Activated CD4-positive, alpha-beta T cell treated with anti-CD3 and anti-CD28 coated beads, Interleukin-2, amount 10 ng/mL, durations not matched to agents 7 days and 5 days (primary cell): Measurements from ENCODE around the gene HSPA5. TPM values are rescaled to one million over a fixed set of nuclear protein-coding genes. Genes with fewer than 3 reads are reported as not detected.
"Not testable (repeated sequence)": the region's sequence is repeated elsewhere in the genome, so short reads cannot be mapped to it uniquely, and the experiment has no call there.

Experiments
- CTCF ChIA-PET: fragments of 350-600 bp; sonication (Branson Sonifier 250); formaldehyde crosslinking; loops from one replicate; lab custom pipeline; 2021; ENCODE audit warnings: antibody characterized with exemption; lab: Charles Lee
- POLR2A ChIA-PET: fragments of 350-600 bp; sonication (Branson Sonifier 250); formaldehyde crosslinking; loops from one replicate; lab custom pipeline; 2021; ENCODE audit warnings: antibody characterized with exemption; lab: Charles Lee
- DNase-seq: peaks from one replicate; pipeline ENCODE4 v3.0.0-alpha.2; 2020
- H3K27ac Mint-ChIP-seq: one replicate; pipeline ENCODE4 v1.8.0; 2021; ENCODE audit warnings: mild to moderate bottlenecking, moderate library complexity, mixed read lengths
- H3K27me3 Mint-ChIP-seq: one replicate; pipeline ENCODE4 v1.8.0; 2021; ENCODE audit warnings: mixed read lengths
- H3K36me3 Mint-ChIP-seq: one replicate; pipeline ENCODE4 v1.8.0; 2021; ENCODE audit warnings: low read depth, mixed read lengths
- H3K4me1 Mint-ChIP-seq: one replicate; pipeline ENCODE4 v1.8.0; 2021; ENCODE audit warnings: mixed read lengths
- H3K4me3 Mint-ChIP-seq: one replicate; pipeline ENCODE4 v1.8.0; 2021; ENCODE audit warnings: mild to moderate bottlenecking, moderate library complexity, mixed read lengths
- H3K9me3 Mint-ChIP-seq: one replicate; pipeline ENCODE4 v1.8.0; 2021; ENCODE audit warnings: mixed read lengths
- total RNA-seq, 2 experiments: library from RNA; stranded (reverse); gene quantifications; one replicate each; pipeline ENCODE4 v1.2.3, GENCODE V29; 2021

The HSPA5 gene
- total RNA-seq, 2 experiments from 2014 or later, result 124 to 127 TPM

DNA sequence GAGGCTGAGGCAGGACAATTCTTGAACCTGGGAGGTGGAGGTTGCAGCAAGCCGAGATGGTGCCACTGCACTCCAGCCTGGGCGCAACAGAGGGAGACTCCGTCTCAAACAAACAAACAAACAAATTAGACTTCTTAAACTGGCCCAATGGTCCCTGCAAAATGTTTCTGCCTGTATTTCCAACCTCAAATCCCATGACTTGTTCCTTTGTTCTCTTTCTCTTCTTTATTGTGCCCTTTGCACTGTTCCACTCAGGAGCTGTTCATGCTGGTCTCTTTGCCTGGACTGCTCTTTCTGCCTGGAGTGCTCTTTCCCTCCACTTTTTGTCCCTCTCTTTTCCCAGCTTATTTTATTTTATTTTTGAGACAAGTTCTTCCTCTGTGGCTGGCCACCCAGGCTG is 36.7 kb downstream of the HSPA5 start:
- no peak overlapping the region for H3K27ac Mint-ChIP-seq
- H3K36me3 Mint-ChIP-seq, result peaks cover 33% of the 10 kb centered on the region
- no peak overlapping the region for H3K4me3 Mint-ChIP-seq
- peaks cover 18% of the 10 kb centered on the region for H3K4me1 Mint-ChIP-seq
- DNase-seq, result no peak
- no peaks in the 10 kb centered on the region for H3K9me3 Mint-ChIP-seq
- ChIA-PET CTCF (interaction anchor here (0.6 kb wide), 1 partner anchor 27 kb away, joined by 3 read pairs; no protein-coding TSS in a partner anchor), POLR2A (no interaction called here)
- no peaks in the 10 kb centered on the region for H3K27me3 Mint-ChIP-seq

DNA sequence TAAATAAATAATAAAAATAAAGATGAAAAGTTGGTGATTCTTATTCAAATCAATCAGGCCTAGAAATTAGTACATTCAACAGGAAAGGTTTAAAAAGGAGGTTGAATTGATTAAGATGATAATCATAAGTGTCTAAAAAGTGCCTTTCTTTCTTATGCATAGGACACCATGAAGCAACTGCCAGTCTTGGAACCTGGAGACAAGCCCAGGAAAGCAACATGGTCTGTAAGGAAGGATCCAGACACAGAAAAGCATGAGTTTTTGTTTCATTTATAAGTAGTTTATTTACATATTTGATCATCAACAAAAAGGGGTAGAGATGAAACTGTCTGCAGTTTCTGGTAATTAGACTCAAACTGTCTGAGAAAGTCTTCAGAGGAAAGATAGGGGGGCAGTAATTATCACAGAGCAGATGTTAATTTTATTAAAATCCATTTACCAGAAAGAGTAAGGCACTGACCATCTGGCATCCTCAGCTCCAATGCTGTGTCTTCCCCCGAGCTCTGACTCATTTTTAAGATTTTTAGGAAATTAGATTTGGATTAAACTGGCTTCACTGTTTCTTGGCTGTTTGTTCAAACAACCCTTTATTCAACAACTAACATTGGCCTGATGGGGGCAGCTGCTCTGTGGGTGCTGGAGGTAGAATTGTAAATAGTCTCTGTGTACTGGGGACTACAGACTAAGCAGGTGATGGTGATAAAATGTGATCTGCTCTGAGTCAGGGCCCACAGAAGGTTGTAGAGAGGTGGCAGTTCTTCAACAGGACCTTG is 38.1 kb downstream of the HSPA5 start:
- no peaks in the 10 kb centered on the region for H3K9me3 Mint-ChIP-seq
- CTCF ChIA-PET, result interaction anchor here (0.6 to 2.2 kb wide), 4 partner anchors 12 to 354 kb away, joined by 3 to 9 read pairs (median 4); no protein-coding TSS in a partner anchor
- H3K27me3 Mint-ChIP-seq, result no peaks in the 10 kb centered on the region
- no peak overlapping the region for H3K4me3 Mint-ChIP-seq
- H3K27ac Mint-ChIP-seq, result no peak overlapping the region
- H3K4me1 Mint-ChIP-seq, result peaks cover 24% of the 10 kb centered on the region
- H3K36me3 Mint-ChIP-seq, result peaks cover 27% of the 10 kb centered on the region
- no peak for DNase-seq
- POLR2A ChIA-PET, result no interaction called here

DNA sequence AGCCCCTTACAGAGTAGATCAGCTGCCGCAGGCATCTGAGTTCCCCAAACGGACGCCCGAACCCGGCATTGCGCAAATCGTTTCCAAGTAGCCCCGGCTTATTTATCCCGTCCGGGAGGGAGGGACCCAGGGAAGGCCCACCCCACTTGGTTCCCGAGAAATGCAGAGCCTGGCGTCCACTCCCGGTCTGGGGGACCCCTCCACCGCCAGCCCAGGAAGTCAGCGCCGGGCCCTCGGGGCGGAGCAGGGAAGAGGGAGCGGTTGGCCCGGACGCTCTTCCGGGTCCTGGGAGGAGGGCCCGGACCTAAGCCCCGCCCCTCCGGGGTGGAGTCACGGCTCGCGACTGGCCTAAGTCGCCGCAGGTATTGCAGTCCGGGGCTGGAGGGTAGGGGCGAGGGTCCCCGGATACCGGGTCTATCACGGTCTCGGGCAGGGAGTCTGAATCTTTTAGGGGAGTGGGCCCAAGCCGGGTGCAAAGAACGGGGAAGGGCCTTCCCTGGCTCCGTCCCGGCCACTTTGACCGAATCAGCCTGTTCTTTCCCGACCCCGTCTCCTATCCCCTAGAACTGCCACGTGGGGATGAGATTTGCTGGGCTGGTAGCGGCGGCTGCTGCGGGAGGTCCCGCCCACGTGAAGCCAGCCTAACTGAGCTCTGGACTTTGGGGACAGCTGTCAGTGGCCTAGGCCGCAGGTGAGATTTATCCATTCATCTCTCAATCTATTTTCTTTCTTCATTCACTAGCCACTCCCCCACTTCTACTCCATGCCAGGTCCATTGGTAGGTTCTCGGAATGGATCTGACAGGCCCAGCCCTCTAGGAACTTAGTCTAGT is 40.7 kb downstream of the HSPA5 start, which contains the start of gene RABEPK:
TSS of gene RABEPK (plus strand) at position 327 of the 832 bp plus-strand sequence. CDS start 2,472 bp downstream, outside the sequence.
- POLR2A ChIA-PET, result no interaction called here
- Mint-ChIP-seq H3K36me3 (peaks cover 11% of the 10 kb centered on the region), H3K4me3 (peak within 1 kb of the TSS; percentile 92), H3K27ac (peak within 1 kb of the TSS; percentile 96), H3K4me1 (peaks cover 37% of the 10 kb centered on the region), H3K9me3 (no peaks in the 10 kb centered on the region), H3K27me3 (no peaks in the 10 kb centered on the region)
- CTCF ChIA-PET, result interaction anchor here (0.5 to 2.2 kb wide), 4 partner anchors 9 to 125 kb away, joined by 3 to 9 read pairs (median 6); partner anchors contain the start of gene HSPA5
- peak; percentile 91 for DNase-seq

DNA sequence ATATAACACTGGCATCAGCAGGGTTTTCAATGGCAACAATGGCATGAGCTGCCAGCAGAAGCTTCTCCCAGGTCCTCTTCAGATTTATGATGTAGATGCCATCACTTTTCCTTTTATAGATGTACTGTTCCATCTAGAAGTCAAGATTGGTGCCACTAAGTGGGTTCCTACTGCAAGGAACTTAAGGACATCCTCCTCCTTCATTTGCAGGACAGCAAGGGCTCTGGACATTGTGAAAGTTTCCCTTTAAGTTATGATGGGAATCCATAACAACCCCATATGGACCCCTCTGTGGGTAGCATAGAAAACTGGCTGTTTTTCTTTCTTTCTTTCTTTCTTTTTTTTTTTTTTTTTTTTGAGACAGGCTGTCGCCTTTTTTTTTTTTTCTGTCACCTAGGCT is 45.6 kb downstream of the HSPA5 start:
- not testable (repeated sequence) for H3K9me3 Mint-ChIP-seq, H3K36me3 Mint-ChIP-seq, DNase-seq, H3K27me3 Mint-ChIP-seq, H3K4me3 Mint-ChIP-seq
- Mint-ChIP-seq H3K4me1 (peaks cover 65% of the 10 kb centered on the region), H3K27ac (peak overlapping the region; percentile 89)
- POLR2A ChIA-PET, result interaction anchor here (1.4 kb wide), 1 partner anchor 46 kb away, joined by 3 read pairs; the partner anchor contains the start of gene HSPA5
- CTCF ChIA-PET, result interaction anchor here (0.6 kb wide), 1 partner anchor 1516 kb away, joined by 4 read pairs; no protein-coding TSS in a partner anchor

DNA sequence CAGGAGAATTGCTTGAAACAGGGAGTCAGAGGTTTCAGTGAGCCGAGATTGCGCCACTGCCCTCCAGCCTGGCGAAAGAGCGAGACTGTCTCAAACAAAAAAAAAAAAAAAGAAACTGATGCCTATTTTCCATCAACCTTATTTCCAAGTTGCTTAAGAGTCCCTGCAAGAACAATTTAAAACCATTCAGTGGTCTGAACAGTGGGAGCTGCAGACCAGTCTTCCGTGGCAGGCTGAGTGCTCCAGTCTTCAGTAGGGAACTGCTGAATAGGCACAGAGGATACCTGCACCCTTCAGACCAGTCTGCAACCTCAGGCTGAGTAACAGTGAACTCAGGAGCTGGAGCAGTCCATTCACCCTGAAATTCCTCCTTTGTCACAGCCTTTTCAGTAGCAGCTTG is 46.7 kb downstream of the HSPA5 start:
- not testable (repeated sequence) for DNase-seq, H3K9me3 Mint-ChIP-seq, H3K36me3 Mint-ChIP-seq, H3K27me3 Mint-ChIP-seq
- Mint-ChIP-seq H3K27ac (peak overlapping the region; percentile 89), H3K4me3 (peak overlapping the region; percentile 65), H3K4me1 (peaks cover 69% of the 10 kb centered on the region)
- ChIA-PET CTCF (interaction anchor here (1.1 kb wide), 1 partner anchor 341 kb away, joined by 3 read pairs; the partner anchor contains the start of gene WDR38), POLR2A (interaction anchor here (0.6 to 1.4 kb wide), 2 partner anchors 47 to 512 kb away, joined by 3 read pairs; partner anchors contain the start of gene HSPA5)

DNA sequence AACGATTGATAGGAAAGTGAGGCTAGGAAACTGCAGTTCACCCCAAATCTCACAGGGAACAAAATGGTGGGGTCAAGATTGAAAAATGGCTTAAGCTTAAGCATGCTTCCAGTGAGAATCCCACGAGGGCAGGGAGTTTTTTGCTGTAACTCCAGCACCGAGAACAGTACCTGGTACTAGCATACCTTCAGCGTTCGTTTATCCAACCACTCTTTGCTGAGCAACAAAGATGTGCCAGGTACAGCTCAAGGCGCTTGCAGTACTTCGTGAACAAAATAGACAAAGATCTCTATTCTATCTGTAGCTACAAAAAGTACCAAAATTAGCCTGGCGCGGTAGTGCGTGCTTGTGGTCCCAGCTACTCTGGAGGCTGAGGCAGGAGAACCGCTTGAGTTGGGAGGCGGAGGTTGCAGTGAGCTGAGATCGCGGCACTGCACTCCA is 50.8 kb downstream of the HSPA5 start:
- Mint-ChIP-seq H3K4me3 (peak overlapping the region; percentile 88), H3K9me3 (no peaks in the 10 kb centered on the region), H3K36me3 (peaks cover 10% of the 10 kb centered on the region), H3K4me1 (peaks cover 72% of the 10 kb centered on the region), H3K27ac (peak overlapping the region; percentile 87), H3K27me3 (no peaks in the 10 kb centered on the region)
- POLR2A ChIA-PET, result interaction anchor here (0.5 to 0.6 kb wide), 3 partner anchors 45 to 944 kb away, joined by 3 to 5 read pairs (median 3); no protein-coding TSS in a partner anchor
- DNase-seq, result peak; percentile 30
- CTCF ChIA-PET, result interaction anchor here (0.9 to 2.1 kb wide), 5 partner anchors 8 to 51 kb away, joined by 4 to 9 read pairs (median 6); no protein-coding TSS in a partner anchor

DNA sequence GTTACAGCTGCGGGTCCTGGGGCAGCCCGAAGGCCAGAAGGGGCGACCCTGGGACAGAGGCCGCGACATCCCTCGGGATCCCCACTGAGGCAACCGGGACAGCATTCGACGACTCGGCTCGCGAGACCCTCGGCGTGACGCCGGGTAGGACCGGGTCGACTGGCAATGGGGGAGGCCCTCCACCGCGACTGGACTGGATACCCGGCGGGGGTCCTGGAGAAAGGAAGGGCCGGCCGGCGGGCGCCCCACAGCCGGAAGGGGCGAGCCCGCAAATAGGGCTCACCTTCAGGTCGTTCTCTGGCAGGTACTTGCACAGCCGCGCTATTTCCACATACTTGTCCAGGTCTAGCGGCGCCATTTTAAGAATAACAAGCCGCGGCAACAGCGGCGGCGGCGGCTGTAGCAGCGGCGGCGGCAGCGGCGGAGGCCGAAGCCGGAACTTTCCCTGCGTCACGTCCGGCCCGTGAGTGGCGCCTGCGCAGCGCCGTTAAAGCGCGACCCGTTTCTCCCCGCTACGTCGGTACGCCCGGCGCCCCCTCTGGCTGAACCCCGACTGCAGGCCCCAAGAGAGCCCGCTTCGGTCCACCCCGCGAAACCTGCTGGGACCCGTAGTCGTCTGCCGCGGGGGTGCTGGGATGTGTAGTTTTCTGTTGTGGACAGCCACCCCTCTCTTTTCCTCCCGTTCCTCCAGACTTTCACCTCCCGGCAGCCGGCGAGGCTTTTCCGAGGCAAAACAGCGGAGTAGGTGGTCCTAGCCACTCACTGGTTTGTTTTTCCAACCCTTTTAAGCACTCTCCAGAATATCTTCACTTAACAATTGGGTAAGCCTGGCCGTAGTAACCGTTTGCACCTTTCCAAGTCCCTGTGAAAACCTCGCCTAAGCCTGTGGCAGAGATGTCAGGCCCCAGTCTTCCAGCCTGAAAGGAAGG is 51.5 kb downstream of the HSPA5 start, which contains the start of gene PPP6C:
TSS of gene PPP6C (minus strand) at position 443 of the 929 bp plus-strand sequence. CDS start at position 358, 85 bp downstream.
- H3K4me3 Mint-ChIP-seq, result peak within 1 kb of the TSS; percentile 88
- ChIA-PET CTCF (interaction anchor here (0.9 to 2.1 kb wide), 7 partner anchors 7 to 188 kb away, joined by 3 to 9 read pairs (median 4); partner anchors contain the start of gene SCAI), POLR2A (interaction anchor here (0.5 to 0.6 kb wide), 2 partner anchors 71 to 943 kb away, joined by 3 to 5 read pairs; no protein-coding TSS in a partner anchor)
- peaks cover 14% of the 10 kb centered on the region for H3K36me3 Mint-ChIP-seq
- H3K9me3 Mint-ChIP-seq, result no peaks in the 10 kb centered on the region
- DNase-seq, result peak; percentile 98
- peaks cover 64% of the 10 kb centered on the region for H3K4me1 Mint-ChIP-seq
- H3K27me3 Mint-ChIP-seq, result no peaks in the 10 kb centered on the region
- H3K27ac Mint-ChIP-seq, result peak within 1 kb of the TSS; percentile 87

DNA sequence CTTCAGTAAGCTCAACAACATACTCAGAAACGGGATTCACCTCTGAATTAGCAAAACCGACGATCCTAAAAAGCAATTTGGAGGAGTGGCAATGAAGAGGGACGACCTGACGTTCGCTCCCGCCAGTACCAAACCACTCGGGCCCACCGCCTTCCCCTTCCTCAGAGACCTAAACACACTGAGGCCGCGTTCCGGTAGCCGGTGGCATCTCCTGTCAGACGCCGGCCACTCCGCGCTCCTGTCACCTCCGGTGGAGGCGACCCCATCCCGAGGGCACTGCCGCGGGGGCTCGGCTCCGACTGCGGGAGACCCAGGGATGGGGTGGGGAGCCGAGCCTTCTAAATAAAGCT is 52.2 kb downstream of the HSPA5 start:
- no peaks in the 10 kb centered on the region for H3K9me3 Mint-ChIP-seq
- peaks cover 59% of the 10 kb centered on the region for H3K4me1 Mint-ChIP-seq
- peak overlapping the region; percentile 87 for H3K27ac Mint-ChIP-seq
- DNase-seq, result peak; percentile 37
- H3K27me3 Mint-ChIP-seq, result no peaks in the 10 kb centered on the region
- H3K4me3 Mint-ChIP-seq, result peak overlapping the region; percentile 88
- POLR2A ChIA-PET, result no interaction called here
- CTCF ChIA-PET, result interaction anchor here (0.9 to 1.2 kb wide), 2 partner anchors 45 to 188 kb away, joined by 3 read pairs; partner anchors contain the start of gene SCAI
- H3K36me3 Mint-ChIP-seq, result peaks cover 14% of the 10 kb centered on the region

Other genes with a start within 250 kb of the HSPA5 start
- gene SCAI, start 97.8 kb downstream of the HSPA5 start, total RNA-seq, result 10 to 100 TPM; 11.2 to 12.5 TPM
- 10 to 100 TPM; 50.3 to 54.3 TPM for gene PPP6C, start 51.5 kb downstream of the HSPA5 start, total RNA-seq
- 10 to 100 TPM; 14.6 to 17.2 TPM for gene RABEPK, start 40.8 kb downstream of the HSPA5 start, total RNA-seq
- 10 to 100 TPM; 49.7 to 53.6 TPM for gene GAPVD1, start 20.5 kb upstream of the HSPA5 start, total RNA-seq